ENCODE measurements around the gene SMIM38. TPM values are rescaled to one million over a fixed set of nuclear protein-coding genes. Genes with fewer than 3 reads are reported as not detected.

SMIM38 gene
- total RNA-seq, 1 donor, result under 0.01 TPM

DNA sequence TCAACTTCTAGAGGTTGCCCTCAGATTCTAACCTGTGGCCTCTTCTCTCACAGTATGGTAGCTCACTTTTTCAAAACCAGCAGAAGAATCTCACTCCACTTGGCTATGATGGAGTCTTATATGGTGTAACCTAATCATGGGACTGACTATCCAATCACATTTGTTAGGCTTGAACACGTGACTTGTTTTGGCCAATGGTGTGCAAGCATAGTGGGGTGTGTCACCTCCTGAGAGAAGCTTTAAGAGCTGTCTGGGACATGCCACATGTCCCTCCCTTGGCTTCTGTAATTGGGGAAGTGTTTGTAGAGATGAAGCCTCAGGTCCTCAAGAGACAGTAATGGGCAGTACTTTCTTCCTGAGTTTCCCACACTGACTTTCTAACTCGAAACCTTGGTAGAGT lies 12.8 kb upstream of the SMIM38 start:
- Histone ChIP-seq H3K27ac (ENCODE audit: low read depth, low read length) (no peak overlapping the region), H3K27me3 (ENCODE audit: insufficient read depth, low read length) (no peaks in the 10 kb centered on the region), H3K79me2 (ENCODE audit: insufficient read depth, low read length) (no peaks in the 10 kb centered on the region), H3K4me2 (ENCODE audit: insufficient read depth, low read length) (no peak overlapping the region), H3K4me3 (ENCODE audit: insufficient read depth, low read length) (no peak overlapping the region), H2AFZ (ENCODE audit: low read length) (no peak overlapping the region), H3K9me3 (ENCODE audit: low read depth, low read length) (peaks cover 3% of the 10 kb centered on the region), H4K20me1 (ENCODE audit: insufficient read depth, low read length) (no peaks in the 10 kb centered on the region), H3K4me1 (ENCODE audit: insufficient read depth, low read length) (peaks cover 3% of the 10 kb centered on the region), H3K36me3 (ENCODE audit: insufficient read depth, low read length) (no peaks in the 10 kb centered on the region)
- DNase-seq (ENCODE audit: insufficient read length, low spot score, missing footprints), result no peak
- TF ChIP-seq, protein P1, sequence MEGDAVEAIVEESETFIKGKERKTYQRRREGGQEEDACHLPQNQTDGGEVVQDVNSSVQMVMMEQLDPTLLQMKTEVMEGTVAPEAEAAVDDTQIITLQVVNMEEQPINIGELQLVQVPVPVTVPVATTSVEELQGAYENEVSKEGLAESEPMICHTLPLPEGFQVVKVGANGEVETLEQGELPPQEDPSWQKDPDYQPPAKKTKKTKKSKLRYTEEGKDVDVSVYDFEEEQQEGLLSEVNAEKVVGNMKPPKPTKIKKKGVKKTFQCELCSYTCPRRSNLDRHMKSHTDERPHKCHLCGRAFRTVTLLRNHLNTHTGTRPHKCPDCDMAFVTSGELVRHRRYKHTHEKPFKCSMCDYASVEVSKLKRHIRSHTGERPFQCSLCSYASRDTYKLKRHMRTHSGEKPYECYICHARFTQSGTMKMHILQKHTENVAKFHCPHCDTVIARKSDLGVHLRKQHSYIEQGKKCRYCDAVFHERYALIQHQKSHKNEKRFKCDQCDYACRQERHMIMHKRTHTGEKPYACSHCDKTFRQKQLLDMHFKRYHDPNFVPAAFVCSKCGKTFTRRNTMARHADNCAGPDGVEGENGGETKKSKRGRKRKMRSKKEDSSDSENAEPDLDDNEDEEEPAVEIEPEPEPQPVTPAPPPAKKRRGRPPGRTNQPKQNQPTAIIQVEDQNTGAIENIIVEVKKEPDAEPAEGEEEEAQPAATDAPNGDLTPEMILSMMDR (IDR thresholded peaks at IDR 0.05; ENCODE audit: extremely low read depth, low read depth, low read length), result no peak

DNA sequence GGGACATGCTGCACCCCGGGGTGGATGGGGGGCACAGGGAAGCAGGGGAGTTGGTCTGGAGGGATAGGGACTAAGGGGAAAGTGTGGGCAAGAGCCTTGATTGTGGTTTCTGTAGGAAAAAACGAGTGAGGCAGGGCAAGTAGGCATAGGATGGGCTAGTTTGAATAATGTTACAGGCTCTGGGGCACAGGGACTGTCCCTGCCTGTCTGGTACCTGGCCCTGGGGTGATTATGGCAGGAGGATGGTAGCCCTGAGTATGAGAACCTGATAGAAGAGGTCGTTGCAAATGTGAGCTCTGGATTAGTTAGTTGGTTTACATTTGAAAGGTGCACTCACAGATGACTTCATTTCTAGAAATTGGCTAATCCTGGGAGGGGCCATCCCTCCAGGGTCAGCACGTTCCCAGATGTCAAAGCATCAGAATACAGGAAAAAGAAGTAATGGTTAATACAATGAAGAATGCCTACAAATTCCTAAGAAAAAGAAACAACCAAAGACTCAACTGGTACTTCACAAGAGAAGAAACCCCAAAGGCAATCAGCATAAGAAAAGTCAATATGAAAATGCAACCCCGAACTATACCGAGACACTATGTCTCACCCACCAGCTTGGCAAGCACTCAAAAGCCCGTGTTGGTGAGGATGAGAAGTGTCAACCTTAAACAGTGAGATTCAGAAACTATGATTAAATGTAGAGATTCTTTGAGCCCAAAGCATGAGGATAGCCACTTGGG lies 11.3 kb upstream of the SMIM38 start:
- no peaks in the 10 kb centered on the region for H4K20me1 ChIP-seq (ENCODE audit: insufficient read depth, low read length)
- no peak for DNase-seq (ENCODE audit: insufficient read length, low spot score, missing footprints)
- no peaks in the 10 kb centered on the region for H3K36me3 ChIP-seq (ENCODE audit: insufficient read depth, low read length)
- no peak overlapping the region for H3K27ac ChIP-seq (ENCODE audit: low read depth, low read length)
- no peaks in the 10 kb centered on the region for H3K79me2 ChIP-seq (ENCODE audit: insufficient read depth, low read length)
- H2AFZ ChIP-seq (ENCODE audit: low read length), result no peak overlapping the region
- H3K4me1 ChIP-seq (ENCODE audit: insufficient read depth, low read length), result no peaks in the 10 kb centered on the region
- H3K9me3 ChIP-seq (ENCODE audit: low read depth, low read length), result peaks cover 3% of the 10 kb centered on the region
- H3K4me3 ChIP-seq (ENCODE audit: insufficient read depth, low read length), result no peak overlapping the region
- H3K27me3 ChIP-seq (ENCODE audit: insufficient read depth, low read length), result no peaks in the 10 kb centered on the region
- no peak overlapping the region for H3K4me2 ChIP-seq (ENCODE audit: insufficient read depth, low read length)
- TF ChIP-seq, protein P1 (IDR thresholded peaks at IDR 0.05; ENCODE audit: extremely low read depth, low read depth, low read length), result no peak

DNA sequence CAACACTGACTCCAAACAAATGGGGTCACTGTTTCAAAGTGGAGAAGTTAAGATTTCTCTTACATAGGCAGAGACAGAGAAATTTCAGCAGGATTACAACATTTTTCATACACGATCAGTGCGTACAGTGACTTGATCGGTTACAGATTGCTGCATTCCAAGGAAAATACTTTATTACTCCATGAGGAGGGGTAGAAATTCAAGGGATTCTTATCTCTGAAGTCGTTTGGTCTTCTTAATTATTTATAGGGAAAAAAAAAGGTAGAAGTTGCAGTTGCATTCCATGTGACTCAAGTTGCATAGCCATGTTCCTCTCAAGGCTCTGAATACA lies 10.7 kb upstream of the SMIM38 start:
- no peaks in the 10 kb centered on the region for H3K4me1 ChIP-seq (ENCODE audit: insufficient read depth, low read length)
- TF ChIP-seq, protein P1 (IDR thresholded peaks at IDR 0.05; ENCODE audit: extremely low read depth, low read depth, low read length), result no peak
- H3K27me3 ChIP-seq (ENCODE audit: insufficient read depth, low read length), result no peaks in the 10 kb centered on the region
- peaks cover 3% of the 10 kb centered on the region for H3K9me3 ChIP-seq (ENCODE audit: low read depth, low read length)
- no peak overlapping the region for H3K4me3 ChIP-seq (ENCODE audit: insufficient read depth, low read length)
- H3K36me3 ChIP-seq (ENCODE audit: insufficient read depth, low read length), result no peaks in the 10 kb centered on the region
- no peak overlapping the region for H2AFZ ChIP-seq (ENCODE audit: low read length)
- DNase-seq (ENCODE audit: insufficient read length, low spot score, missing footprints), result no peak
- no peaks in the 10 kb centered on the region for H4K20me1 ChIP-seq (ENCODE audit: insufficient read depth, low read length)
- no peak overlapping the region for H3K27ac ChIP-seq (ENCODE audit: low read depth, low read length)
- H3K79me2 ChIP-seq (ENCODE audit: insufficient read depth, low read length), result no peaks in the 10 kb centered on the region
- H3K4me2 ChIP-seq (ENCODE audit: insufficient read depth, low read length), result no peak overlapping the region

DNA sequence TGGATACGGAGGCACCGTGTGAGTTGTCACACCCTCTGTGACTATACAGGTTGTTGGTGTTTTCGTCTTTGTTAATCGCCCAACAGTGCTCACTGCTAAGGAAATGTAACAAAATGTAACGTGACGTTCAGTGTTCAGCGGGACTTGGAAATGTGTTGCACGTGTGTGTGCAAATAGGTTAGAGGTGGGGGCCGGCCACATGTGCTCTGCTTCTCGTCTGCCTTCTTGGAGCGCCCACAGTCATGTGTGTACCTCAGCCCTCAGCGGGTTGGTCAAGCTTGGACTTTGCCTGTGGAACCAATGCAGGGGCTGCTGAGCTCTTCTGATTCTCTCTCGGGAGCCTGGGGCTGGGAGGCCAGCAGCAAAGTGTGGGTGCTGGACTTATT lies 7.4 kb upstream of the SMIM38 start:
- Histone ChIP-seq H3K4me1 (ENCODE audit: insufficient read depth, low read length) (peaks cover 4% of the 10 kb centered on the region), H2AFZ (ENCODE audit: low read length) (no peak overlapping the region), H3K79me2 (ENCODE audit: insufficient read depth, low read length) (no peaks in the 10 kb centered on the region), H3K36me3 (ENCODE audit: insufficient read depth, low read length) (no peaks in the 10 kb centered on the region), H3K9me3 (ENCODE audit: low read depth, low read length) (peaks cover 3% of the 10 kb centered on the region), H3K27ac (ENCODE audit: low read depth, low read length) (no peak overlapping the region), H4K20me1 (ENCODE audit: insufficient read depth, low read length) (no peaks in the 10 kb centered on the region), H3K4me3 (ENCODE audit: insufficient read depth, low read length) (no peak overlapping the region), H3K27me3 (ENCODE audit: insufficient read depth, low read length) (no peaks in the 10 kb centered on the region), H3K4me2 (ENCODE audit: insufficient read depth, low read length) (no peak overlapping the region)
- TF ChIP-seq, protein P1 (IDR thresholded peaks at IDR 0.05; ENCODE audit: extremely low read depth, low read depth, low read length), result no peak
- DNase-seq (ENCODE audit: insufficient read length, low spot score, missing footprints), result no peak
